ENCODE data around the gene LHFPL2.
A peak's percentile ranks its signal among the peaks of the same experiment; 100 is the strongest.

Gene LHFPL2

DNA sequence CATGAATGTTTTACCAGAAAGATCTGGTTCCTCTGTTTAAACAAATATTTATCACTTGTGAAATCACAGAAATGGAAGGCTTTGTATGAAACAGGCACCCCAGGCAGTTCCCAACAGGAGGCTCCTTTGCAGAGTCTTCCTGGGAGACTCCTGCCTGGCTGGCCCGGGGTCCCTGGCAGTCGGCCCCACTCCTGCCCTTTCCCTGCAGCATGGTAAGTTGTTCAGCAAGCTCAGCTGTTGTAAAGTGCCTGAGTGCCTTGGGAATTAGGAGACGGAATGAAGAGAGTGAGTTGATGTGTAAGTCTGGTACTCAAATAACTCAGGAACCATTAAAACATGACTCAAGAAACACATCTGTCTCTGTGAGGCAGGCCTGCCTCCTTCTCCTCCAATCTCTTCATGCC lies 17.5 kb upstream of the LHFPL2 start:
- DNase-seq (ENCODE audit: low read depth, low spot score): no peak

- no peak for DNase-seq (ENCODE audit: low read depth, low spot score)
These were observed 17.0 kb upstream of the LHFPL2 start for GRCh38 chr5:78665534-78665933.

DNA sequence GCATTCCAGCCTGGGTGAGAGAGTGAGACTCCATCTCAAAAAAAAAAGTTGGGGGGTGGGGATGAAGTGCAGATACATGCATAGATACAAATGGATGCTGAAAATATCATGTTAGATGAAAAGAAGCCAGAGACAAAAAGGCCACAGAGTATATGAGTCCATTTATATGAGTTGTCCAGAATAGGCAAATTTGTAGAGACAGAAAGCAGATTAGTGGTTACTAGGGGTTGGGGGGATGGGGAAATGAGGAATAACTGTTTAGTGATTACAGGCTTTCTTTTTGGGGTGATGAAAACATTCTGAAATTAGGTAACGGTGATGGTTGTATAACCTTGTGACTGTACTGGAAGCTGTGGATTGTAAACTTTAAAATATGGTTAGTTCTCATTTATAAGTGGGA lies 13.8 kb upstream of the LHFPL2 start:
- no peak for DNase-seq (ENCODE audit: low read depth, low spot score)

- no peak for DNase-seq (ENCODE audit: low read depth, low spot score)
These were observed 13.1 kb upstream of the LHFPL2 start for GRCh38 chr5:78661691-78662090.

GRCh38 chr5:78661044-78661443 lies 12.5 kb upstream of the LHFPL2 start:
- DNase-seq (ENCODE audit: low read depth, low spot score): no peak

DNA sequence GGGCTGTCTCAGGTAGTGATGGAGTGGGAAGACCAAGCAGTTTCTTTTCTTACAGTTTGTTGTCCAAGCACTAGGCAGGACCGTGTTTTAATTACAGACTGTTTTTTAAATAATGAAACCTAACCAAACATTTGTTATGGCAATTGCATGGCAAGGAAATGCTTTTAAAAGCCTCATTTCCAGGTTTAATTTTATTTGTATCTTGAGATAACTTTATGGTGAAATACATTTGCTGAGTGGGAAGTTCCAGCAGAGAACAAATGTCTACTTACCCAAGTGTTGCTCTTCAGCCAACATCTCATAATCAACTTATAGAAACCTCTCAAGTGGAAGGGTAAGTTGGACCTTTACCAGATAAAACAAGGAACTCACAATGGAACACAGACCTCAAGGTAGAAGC lies 11.8 kb upstream of the LHFPL2 start:
- DNase-seq (ENCODE audit: low read depth, low spot score): no peak

GRCh38 chr5:78659714-78660113 lies 11.1 kb upstream of the LHFPL2 start:
- DNase-seq (ENCODE audit: low read depth, low spot score): no peak

DNA sequence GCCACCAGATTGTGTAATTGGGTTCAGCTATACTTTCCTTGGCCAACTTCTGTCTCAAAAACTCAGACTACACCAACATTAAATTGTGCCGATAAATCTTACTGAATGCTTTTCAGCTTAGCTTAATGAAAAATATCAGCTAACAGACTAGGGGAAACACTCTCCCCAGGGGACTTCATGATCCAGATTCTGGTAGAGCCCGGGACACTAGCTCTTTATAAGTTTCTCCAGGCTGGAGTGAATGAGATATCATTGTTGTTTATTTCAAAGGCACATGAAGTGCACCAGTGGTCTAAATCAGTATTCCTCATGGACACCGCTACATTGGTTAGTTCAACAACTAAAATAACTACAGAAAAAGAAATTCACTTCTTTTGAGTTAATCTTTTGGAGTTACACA lies 10.5 kb upstream of the LHFPL2 start:
- no peak for DNase-seq (ENCODE audit: low read depth, low spot score)

DNA sequence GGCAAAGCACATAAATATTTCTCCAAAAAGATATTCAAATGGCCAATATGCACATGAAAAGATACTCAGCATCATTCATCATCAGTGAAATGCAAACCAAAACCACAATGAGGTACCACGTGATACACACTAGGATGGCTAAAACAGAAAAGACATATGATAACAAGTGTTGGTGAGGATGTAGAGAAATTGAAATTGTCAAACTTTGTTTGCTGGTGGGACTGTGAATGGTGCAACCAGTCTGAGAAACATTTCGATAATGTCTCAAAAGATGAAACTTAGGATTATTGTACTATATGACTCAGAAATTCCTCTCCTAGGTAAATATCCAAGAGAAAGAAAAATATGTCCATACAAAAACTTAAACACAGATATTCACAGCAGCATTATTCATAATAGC lies 8.6 kb upstream of the LHFPL2 start:
- DNase-seq (ENCODE audit: low read depth, low spot score): no peak

- DNase-seq (ENCODE audit: low read depth, low spot score): no peak
These were observed 7.2 kb upstream of the LHFPL2 start for GRCh38 chr5:78655746-78656290.

- no peak for DNase-seq (ENCODE audit: low read depth, low spot score)
These were observed 5.8 kb upstream of the LHFPL2 start for GRCh38 chr5:78654386-78654785.

DNA sequence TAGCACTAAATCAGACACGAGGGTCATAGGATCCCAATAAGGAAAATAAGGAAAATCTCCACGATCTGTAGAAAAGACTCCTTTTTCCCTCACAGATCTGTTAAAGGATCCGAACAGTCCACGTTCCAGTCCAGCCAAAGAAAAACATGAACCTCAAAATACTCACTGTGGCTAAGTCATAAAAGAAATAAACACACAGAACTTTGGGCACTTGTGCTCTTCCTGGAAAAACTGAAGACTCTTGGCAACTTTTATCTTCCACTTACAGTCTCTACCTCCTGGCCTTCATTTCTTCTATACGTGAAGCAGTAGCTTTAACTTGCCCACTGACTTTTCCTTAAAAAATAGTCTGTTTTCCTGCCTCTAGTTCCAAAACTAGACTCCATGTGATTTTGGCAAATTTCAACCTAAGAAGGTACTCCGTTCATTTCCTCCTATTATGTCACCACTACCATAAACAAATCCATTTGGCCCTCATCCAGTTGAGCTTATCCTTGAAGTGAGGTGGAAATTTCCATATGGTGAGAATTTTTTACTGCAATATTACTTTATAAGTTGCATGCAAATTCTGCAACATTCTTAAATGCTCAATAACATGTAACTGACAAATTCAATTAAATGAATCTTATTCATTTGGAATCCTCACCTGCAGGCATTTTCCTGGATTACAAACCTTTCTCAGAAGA lies 5.3 kb upstream of the LHFPL2 start:
- DNase-seq (ENCODE audit: low read depth, low spot score): no peak

DNA sequence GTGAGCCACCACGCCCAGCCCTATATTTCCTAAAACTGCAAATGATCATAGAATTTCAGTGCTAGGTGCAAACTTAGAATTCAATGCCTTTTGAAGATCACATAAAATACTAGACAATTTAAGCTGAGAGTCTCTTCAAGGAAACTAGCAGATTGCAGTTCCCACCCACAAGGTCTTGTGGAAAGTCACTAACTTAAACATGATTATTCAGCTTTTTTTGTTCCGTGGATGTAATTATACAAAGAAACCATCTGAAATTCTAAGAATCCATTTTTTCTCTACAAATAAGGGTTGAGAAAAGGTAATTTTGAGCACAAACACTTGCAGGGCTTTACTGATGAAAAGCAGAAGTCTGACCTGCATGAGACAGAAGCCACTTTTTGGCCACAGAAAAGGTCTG lies 4.5 kb upstream of the LHFPL2 start:
- no peak for DNase-seq (ENCODE audit: low read depth, low spot score)

DNA sequence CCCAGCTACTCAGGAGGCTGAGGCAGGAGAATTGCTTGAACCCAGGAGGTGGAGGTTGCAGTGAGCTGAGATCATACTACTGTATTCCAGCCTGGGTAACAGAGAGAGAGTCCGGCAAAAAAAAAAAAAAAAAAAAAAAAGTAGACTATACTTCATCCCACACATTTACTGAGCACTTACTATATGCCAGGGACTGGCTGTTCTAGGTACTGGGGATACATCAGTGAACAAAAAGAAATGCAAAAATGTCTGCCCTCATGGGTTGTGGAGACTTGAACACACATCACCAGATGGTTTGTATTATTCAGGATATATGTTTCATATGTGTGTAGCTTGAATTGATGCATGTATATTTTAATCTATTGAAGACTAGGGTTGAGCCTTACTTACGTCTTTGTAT lies 2.9 kb upstream of the LHFPL2 start:
- no peak for DNase-seq (ENCODE audit: low read depth, low spot score)

DNA sequence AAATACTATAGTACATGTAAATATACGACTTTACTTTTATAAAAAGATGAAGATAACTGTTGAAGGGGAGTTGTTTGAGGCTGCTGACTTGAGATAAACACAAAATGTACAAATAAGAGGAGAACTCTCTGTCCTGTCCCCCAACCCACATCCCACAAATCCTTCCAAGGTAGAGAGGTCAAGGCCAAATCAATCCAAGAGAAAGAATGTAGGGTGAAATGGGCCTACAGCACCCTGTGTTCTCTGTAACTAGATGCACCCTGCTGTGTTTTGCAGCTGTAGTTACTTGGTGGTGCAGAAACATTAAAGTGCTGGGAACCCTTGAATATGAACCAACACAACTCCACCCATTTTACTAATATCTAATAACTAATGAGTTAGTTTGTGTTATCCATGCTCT lies 2.0 kb upstream of the LHFPL2 start:
- DNase-seq (ENCODE audit: low read depth, low spot score): no peak

- DNase-seq (ENCODE audit: low read depth, low spot score): peak; percentile 71
These were observed 1.4 kb upstream of the LHFPL2 start for GRCh38 chr5:78649861-78650496.

- DNase-seq (ENCODE audit: low read depth, low spot score): peak; percentile 55
These were observed 681 bp upstream of the LHFPL2 start for GRCh38 chr5:78649211-78649695.

DNA sequence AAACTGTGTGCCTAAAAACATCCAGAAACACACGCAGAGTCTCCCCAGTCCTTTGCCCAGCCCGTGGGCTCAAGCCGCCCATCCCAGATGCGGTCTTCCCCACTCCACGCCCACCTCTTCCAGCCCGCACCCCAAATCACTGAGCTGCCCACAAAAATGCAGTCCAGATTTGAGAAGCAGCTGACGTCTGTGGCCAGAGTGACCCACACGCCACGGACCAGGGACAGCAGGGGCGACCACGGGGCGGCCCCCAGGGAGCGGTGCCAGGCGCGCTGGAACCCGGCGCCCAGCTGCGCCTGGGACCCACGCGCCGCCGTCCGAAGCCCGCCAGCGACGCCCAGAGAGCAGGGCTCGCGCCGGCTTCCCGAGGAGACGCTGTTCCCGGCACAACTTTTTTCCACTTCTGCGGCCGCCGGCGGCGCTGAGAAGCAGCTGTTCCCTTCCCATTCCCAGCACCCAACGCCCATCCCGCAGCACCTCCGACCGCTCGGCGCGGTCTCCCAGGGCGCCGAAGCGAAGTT lies 674 bp downstream of the LHFPL2 start:
- DNase-seq (ENCODE audit: low read depth, low spot score): peak; percentile 68

DNA sequence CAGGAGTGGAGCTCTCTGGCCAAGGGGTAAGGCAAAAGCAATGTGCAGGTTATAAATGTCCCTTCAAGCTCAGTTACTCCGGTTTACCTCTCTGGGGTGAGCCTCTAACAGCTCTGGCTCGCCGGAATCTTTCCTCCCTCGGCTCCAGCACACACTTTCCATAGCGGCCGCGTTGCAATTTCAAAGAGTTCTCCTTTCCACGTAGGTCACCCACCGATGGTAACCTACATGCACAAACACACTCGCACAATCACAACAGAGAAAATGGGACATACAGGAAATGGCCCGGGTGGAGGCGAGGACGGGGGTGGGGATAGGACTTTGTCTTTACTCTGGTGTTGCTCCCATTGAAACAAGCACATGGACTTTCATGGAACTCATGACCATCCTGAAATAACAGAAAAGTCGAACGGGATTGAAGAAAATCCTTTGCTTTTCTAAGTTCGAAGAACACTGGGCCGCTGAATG lies 1.2 kb downstream of the LHFPL2 start:
- peak; percentile 53 for DNase-seq (ENCODE audit: low read depth, low spot score)

DNA sequence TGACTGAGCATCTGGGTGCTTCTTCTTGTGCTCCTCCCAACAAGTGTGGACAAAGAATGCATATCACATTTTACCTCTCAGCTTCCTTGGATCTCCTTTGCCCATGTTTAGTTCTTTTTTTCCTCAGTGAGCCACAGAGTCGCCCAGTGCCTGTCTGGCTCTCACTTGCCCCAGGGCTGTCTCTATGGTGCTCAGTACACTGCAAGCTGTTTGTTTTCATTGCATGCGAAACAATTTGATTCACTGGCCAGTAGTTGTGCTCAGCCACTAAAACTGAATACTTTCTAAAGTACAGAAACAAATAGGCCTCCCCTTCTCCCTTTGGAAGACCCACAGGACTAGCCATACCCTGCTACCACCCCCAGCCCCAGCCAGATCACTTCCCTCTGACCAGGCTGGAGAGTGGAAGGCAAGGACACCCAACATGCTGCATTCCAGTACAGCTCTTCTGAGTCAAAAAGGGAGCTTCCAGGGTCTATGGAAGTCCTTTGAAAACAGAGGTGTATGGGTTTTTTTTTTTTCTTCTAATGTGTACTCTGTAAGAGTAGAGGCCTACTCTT lies 3.8 kb downstream of the LHFPL2 start:
- DNase-seq (ENCODE audit: low read depth, low spot score): peak; percentile 53

DNA sequence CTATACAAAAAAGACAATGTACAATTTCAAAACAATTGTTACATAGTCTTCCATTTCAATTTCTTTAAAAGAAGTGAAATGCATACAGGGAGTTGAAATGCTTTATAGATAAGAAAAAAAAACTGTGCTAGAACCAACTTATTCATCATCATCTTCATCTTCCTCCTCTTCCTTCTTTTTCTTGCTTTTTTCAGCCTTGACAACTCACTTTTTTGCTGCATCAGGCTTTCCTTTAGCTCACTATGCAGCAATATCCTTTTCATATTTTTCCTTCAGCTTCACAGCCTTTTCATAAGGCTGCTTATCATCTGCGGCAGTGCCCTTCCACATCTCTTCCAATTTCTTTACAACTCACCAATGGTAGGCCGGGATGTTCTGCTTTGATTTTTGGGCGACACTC lies 4.4 kb downstream of the LHFPL2 start:
- no peak for DNase-seq (ENCODE audit: low read depth, low spot score)

DNA sequence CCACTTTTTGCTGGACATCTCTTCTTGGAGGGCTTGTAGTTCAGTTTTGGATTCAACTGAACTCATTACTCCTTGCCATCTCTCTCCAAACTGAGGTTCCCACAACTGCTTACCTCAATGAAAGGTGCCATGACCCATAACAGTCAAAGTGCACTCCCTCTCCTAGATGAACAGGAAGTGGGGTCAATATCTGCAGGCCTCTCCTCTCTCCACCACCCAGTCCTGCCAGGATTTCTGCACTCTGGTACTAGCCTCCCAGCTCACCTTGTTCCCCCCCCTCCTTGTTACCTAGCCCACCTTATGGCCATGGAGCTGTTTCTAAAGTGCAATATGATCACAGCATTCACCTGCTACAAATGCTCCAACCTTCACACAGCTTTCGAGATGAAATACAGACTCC lies 5.9 kb downstream of the LHFPL2 start:
- no peak for DNase-seq (ENCODE audit: low read depth, low spot score)

All from ELF-1 (cell line).